ENCODE measurements around the gene USP2. TPM values are rescaled to one million over a fixed set of nuclear protein-coding genes. Genes with fewer than 3 reads are reported as not detected.

The USP2 gene
- total RNA-seq, 2 donors from 2014 or later, result not detected

DNA sequence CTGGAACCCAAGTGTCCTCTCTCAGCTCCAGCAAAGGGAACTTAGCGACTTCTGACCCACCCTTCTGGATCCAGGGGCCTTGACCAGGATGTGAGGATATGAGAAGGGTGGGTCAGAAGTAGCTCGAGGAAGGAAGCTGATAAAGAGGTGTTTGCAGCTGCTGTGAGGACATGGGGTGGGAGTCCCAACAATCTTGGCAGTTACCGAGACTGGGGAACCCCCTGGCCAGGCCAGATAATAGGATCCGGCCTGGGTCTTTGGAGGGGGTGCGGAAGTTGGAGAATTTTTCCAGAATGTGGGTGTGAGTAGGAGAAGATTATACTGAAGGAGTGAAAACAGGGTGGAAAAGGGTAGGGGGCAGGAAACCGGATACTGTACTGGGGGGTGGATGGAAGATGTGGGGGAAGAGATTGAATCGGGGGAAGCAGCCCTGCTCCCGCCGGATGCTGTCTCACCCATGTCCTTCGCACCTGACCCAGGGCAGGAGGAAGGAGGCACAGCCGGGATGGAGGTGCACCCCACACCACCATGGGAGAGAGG, 61.7 kb downstream of the USP2 start:
- no peaks in the 10 kb centered on the region for H3K9me3 Mint-ChIP-seq

DNA sequence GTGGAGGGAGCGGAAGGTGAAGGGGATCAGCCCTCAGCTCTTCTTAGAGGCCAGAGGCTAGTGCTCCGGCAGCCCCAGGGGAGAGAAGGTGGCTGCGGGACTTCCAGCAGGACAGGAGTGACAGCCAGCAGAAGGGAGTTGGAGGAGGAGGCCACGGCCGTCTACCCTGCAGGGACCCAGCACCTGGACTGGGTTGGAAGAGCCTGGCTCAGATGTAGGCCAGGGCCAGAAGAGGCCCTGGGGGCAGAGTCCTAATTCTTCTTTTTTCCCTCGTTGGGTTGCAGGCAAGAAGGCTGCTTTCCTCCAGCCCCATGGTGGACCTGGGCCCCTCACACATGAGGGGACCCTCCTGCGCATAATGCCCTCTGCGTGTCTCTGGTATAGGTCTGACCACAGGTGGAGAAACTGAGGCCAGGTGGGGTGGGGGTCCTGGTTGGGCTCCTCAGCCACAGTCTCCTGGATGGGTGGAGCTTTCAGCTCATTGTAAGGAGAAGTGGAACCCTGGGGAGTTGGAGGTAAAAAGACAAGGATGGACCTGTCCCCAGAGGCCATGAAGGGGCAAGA, 62.3 kb downstream of the USP2 start:
- Mint-ChIP-seq H3K27me3 (peaks cover 16% of the 10 kb centered on the region in 2 donors), H3K9me3 (no peaks in the 10 kb centered on the region), H3K27ac (peak overlapping the region; percentile 70 to 81), H3K36me3 (no peaks in the 10 kb centered on the region), H3K4me3 (peak overlapping the region; percentile 87), H3K4me1 (ENCODE audit: low read depth in 2 of 2) (peaks cover 12 to 29% of the 10 kb centered on the region in 2 donors)
- ATAC-seq (no peak), DNase-seq (ENCODE audit: low spot score) (no peak)

More for the DNA sequence above, 61.7 kb downstream of the USP2 start:
- Mint-ChIP-seq H3K4me1 (ENCODE audit: low read depth in 2 of 2) (peaks cover 12 to 29% of the 10 kb centered on the region in 2 donors), H3K4me3 (peak overlapping the region; percentile 80), H3K27ac (peak overlapping the region in 1 of 2 donors; percentile 81), H3K36me3 (no peaks in the 10 kb centered on the region), H3K27me3 (peaks cover 11 to 16% of the 10 kb centered on the region in 2 donors)
- DNase-seq (ENCODE audit: low spot score) (no peak), ATAC-seq (no peak)

DNA sequence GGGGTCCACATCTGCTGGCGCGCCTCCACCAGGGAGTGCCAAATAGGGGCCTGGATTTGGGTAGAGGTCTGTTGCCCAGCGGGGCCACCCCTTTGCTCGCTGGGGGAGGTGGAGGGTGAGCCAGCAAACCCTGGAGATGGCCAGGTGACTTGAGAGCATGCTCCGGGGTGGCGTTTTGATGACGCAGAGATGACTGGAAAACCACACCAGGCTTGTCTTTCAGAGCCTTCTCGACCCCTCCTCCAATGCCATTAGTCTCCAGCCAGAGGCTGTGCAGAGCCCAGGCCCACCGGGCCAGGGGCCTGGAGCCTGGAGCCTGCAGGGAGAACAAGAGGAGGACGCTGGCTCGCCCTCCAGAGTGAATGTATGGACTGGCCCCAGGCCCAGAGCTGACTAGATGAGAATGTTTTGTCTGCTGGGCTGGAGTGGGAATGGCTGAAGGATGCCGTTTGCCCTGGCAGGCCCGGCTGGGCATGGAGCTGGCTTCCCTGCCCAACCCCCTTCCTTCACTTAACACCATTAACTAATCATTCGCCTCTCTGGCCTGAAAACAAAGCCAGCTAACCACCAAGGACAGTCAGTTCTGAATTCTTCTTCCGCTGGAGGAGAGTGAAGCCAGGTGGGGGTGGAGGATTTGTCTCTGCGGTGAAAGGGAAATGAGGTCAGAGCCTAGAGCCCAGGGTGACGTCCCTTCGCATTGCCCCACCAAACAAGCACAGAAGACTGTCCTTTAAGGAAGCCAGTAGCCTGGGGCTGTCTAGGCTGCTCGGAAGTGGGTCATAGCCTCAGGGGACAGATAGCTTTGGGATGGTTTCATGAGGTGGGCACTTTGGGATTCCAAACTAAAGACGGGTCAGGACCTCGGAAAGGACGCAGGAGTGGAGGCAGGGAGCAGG, 63.0 kb downstream of the USP2 start:
- no peak for DNase-seq (ENCODE audit: low spot score)
- Mint-ChIP-seq H3K36me3 (no peaks in the 10 kb centered on the region), H3K27ac (peak overlapping the region; percentile 70 to 81), H3K9me3 (no peaks in the 10 kb centered on the region), H3K27me3 (peaks cover 16 to 18% of the 10 kb centered on the region in 2 donors), H3K4me1 (ENCODE audit: low read depth in 2 of 2) (peaks cover 12 to 25% of the 10 kb centered on the region in 2 donors), H3K4me3 (peak overlapping the region; percentile 87)
- ATAC-seq, result peak; percentile 51 to 62

DNA sequence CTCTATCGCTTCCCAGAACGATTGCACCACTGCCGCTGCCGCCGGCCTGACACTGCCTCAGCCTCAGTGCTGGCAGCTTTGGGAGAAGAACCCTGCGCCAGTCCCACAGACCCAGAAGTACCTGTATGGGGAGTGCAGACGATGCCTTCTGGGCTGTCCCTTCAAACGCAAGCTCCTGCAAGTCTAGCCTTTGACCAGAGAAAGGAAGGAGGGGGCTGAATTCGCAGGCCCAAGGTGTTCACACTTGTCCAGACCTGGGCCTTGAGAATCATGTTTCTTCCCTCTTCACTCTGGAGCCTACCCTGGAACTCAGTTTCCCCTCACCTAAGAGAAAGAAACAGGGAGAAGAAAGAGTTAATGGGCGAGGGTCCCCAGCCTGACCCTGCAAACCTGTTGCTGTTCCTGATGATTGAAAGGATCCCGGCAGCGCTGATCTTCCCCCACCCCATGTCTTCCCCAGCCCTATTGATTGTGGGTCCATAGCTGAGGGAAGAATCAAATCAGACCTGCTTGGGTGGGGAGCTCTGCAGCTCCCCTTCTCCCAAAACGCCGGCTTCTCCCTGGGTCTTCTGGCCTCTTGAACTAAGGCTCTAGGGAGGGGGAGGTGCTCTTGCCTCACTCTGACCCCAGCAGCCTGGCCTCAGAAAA, 63.8 kb downstream of the USP2 start:
- Mint-ChIP-seq H3K27ac (no peak overlapping the region), H3K4me3 (no peak overlapping the region), H3K36me3 (no peaks in the 10 kb centered on the region), H3K4me1 (ENCODE audit: low read depth in 2 of 2) (peaks cover 12 to 22% of the 10 kb centered on the region in 2 donors), H3K9me3 (no peaks in the 10 kb centered on the region), H3K27me3 (peaks cover 16 to 18% of the 10 kb centered on the region in 2 donors)
- ATAC-seq (no peak), DNase-seq (ENCODE audit: low spot score) (no peak)

DNA sequence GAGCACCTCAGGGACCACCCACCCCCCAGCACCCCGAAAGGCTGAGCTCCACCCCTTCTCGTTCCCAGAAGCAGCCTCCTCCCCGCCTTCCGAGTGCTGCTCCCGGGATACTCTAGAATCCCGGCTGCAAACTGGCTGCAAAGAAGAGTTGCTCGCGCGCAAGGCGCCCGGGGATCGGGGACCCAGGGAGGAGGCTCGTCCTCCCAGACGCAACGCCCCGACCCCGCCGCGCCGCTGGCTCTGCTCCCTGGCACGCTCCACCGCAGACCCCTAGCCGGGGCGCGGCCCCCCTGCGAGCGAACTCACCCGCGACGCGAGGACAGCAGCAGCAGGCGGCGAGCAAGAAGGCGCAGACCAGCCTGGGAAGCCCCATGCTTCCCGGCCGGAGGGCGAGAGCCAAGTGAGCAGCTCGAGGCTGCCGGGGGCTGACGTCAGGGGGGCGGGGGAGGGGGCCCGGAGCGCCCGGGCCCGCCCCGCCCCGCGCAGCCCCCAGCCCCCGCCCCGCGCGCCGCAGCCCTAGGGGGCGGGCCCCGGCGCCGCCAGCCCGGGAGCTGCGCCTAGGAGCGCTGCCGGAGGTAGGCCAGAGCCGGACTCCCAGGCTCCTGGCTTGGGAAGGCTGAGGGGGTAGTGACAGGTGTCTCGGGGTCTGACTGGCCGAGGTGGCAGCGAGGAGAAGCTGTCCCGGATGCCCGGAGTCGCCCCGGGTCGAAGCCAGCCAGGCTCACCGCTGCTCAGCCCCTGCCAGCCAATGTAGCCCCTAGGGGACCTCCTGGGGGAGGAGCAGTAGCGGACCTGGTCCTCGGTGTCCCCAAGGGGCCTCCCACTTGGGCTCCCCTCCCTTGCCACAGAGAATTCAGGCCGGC, 64.5 kb downstream of the USP2 start, which contains the start of gene MCAM:
Gene MCAM (minus strand): TSS at position 402 of the 863 bp plus-strand sequence. CDS start 29 bp downstream, at position 373.
- peaks cover 16 to 18% of the 10 kb centered on the region in 2 donors for H3K27me3 Mint-ChIP-seq
- H3K4me1 Mint-ChIP-seq (ENCODE audit: low read depth in 2 of 2), result peaks cover 9 to 17% of the 10 kb centered on the region in 2 donors
- no peaks in the 10 kb centered on the region for H3K9me3 Mint-ChIP-seq
- no peaks in the 10 kb centered on the region for H3K36me3 Mint-ChIP-seq
- ATAC-seq, result no peak
- H3K27ac Mint-ChIP-seq, result no peak within 1 kb of the TSS
- DNase-seq (ENCODE audit: low spot score), result no peak
- H3K4me3 Mint-ChIP-seq, result no peak within 1 kb of the TSS

DNA sequence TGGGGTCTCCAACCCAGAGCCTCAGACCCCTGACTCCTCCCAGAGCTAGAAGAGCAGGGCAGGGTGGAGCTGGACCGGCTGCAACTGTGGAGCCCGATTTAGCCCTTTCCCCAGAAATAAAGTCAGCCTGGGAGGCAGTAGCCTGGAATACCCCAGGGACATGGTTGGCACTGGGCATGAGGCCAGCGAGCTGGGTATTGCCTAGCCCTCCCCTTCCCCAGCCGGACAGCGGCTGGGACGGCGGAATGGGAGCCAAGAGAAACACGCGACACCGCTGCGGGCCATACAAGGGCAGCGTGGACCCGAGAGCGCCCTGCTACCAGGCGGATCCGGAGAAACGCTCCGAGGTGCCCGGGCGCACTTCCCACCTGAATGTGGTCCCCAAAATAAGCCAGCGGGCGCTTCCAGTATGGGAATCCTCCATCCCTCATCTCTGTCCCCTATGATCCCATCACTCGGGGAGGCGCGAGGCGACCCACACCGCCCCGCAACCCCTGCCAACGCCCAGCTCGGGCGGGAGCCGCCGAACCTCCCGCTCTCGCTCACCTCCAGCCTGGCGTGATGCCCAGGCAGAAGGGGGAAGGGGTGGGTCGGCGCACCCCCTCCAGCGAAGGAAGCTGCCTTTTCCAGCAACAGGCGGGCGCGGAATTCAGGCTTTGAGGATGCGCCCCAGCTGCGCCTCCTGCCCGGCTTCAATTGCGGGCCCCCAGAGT, 65.3 kb downstream of the USP2 start:
- no peak overlapping the region for H3K4me3 Mint-ChIP-seq
- H3K36me3 Mint-ChIP-seq, result no peaks in the 10 kb centered on the region
- no peak overlapping the region for H3K27ac Mint-ChIP-seq
- H3K9me3 Mint-ChIP-seq, result no peaks in the 10 kb centered on the region
- peaks cover 16 to 18% of the 10 kb centered on the region in 2 donors for H3K27me3 Mint-ChIP-seq
- DNase-seq (ENCODE audit: low spot score), result no peak
- no peak for ATAC-seq
- peaks cover 9 to 17% of the 10 kb centered on the region in 2 donors for H3K4me1 Mint-ChIP-seq (ENCODE audit: low read depth in 2 of 2)

DNA sequence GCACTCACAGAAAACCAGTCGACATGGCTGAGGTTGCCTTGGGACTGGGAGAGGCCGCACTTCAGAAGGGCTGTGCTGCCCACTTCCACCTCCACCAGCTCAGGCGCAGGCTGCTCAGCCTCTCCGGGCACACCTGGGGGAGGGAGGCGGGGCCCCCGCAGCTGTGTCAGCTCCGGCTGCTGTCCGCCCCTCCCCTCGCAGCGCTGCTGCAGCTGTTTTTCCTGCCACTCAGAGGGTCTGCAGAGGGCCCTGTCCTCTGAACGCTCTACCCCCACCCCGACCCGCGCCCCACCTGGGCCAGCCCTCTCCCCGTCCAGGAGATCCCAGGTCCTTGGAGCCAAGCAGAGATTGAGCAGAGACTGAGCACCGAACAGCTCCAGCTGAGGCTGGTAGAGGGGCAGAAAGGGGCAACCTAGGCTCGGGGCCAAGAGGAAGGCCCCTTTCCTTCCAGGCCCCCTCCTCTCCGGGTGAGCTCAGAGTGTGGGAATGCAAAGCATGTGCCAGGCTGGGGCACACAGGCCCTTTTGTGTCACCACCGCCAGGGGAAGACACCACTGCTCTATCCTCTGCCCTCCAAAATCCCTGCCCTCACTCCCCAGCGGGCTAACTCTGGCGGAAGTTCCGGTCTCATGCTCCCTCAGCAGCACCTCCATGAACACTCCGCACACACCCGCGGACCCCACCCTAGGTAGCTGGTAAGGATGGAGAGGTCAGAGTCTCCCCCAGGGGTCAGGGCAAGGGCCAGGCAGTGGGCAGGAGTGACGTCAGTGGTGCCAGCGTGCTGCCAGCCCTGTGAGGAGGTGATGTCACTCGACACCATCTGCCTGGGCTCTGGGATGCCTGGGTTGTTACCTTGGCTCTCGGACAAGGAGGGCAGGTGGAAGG, 66.1 kb downstream of the USP2 start:
- Mint-ChIP-seq H3K27ac (no peak overlapping the region), H3K9me3 (no peaks in the 10 kb centered on the region), H3K36me3 (no peaks in the 10 kb centered on the region), H3K4me1 (ENCODE audit: low read depth in 2 of 2) (peaks cover 9 to 17% of the 10 kb centered on the region in 2 donors), H3K27me3 (peaks cover 16 to 18% of the 10 kb centered on the region in 2 donors), H3K4me3 (no peak overlapping the region)
- ATAC-seq (peak in 1 of 2 donors; percentile 13), DNase-seq (ENCODE audit: low spot score) (no peak)

DNA sequence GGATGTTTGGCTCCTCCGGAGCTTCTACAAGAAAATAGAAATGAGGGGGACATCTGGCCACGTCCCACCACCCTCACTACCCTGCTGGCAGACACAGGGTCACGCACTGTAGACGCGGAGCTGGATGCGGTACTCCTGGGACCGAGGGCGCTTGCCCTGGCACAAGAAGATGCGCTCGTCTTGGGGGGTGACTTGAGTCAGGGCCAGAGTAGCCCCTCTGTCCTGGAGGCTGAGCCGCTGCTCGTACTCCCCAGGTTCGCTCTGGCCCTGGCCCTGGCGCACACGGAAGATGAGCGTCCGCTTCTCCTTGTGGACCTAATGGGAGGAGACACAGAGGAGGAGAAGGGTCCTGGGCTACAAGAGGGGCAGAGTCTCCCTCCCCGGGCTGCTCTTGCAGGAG, 66.8 kb downstream of the USP2 start:
- H3K36me3 Mint-ChIP-seq, result no peaks in the 10 kb centered on the region
- peaks cover 6 to 14% of the 10 kb centered on the region in 2 donors for H3K4me1 Mint-ChIP-seq (ENCODE audit: low read depth in 2 of 2)
- H3K9me3 Mint-ChIP-seq, result no peaks in the 10 kb centered on the region
- no peak overlapping the region for H3K4me3 Mint-ChIP-seq
- no peak overlapping the region for H3K27ac Mint-ChIP-seq
- DNase-seq (ENCODE audit: low spot score) (no peak), ATAC-seq (no peak)
- H3K27me3 Mint-ChIP-seq, result peaks cover 13 to 14% of the 10 kb centered on the region in 2 donors

DNA sequence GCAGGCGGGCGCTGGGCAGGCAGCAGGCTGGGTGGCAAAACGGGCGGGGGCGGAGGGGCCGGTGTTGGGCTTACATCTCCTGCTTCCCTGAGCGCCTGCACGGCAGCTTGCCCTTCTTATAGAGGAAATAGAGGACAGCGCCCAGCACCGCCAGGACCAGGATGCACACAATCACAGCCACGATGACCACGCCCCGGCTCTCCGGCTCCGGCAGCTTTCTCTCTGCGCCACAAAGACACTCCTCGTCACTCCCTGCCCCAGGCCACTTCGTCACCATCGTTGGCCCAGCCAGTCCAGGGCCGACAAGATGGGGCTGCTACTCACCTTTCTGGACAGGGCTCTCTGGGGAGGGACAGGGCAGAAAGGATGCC, 70.8 kb downstream of the USP2 start:
- H3K36me3 Mint-ChIP-seq, result no peaks in the 10 kb centered on the region
- H3K9me3 Mint-ChIP-seq, result no peaks in the 10 kb centered on the region
- no peak for ATAC-seq
- H3K27ac Mint-ChIP-seq, result no peak overlapping the region
- no peak for DNase-seq (ENCODE audit: low spot score)
- peaks cover 0 to 8% of the 10 kb centered on the region in 2 donors for H3K27me3 Mint-ChIP-seq
- H3K4me1 Mint-ChIP-seq (ENCODE audit: low read depth in 2 of 2), result peaks cover 0 to 5% of the 10 kb centered on the region in 2 donors
- H3K4me3 Mint-ChIP-seq, result no peak overlapping the region

DNA sequence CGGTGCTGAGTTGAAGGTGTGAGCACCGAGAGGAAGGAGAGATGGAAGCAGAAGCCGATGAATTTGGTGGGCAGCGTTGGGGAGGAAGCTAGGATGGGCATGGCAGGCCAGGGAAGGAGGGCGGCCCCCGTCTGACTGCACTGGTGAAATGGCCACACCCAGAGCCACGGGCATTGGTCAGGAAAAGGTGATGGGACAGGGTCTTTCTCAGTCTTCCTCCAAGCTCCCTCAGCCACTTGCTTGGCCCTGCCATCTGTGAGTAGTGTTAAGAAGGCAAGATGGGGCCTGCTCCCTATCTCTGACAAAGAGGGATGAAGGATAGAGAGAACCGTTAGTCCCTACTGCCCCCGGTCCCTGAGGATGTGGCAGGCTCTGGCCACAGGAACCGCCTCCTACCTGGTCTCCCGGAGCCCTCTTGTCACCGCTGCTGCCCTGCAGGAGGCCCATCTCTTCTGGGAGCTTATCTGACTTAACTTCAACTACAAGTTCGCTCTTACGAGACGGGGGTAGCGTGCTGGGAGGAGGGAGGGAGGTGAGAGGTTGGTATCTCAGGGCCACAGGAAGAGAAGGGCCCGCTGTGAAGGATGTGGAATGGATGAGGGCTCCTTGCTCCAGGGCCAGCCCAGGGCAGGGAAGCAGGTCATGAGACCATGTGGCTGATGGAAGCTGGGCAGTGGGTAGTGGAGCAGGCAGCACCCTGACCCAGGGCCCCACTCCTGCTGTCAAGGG, 71.4 kb downstream of the USP2 start:
- ATAC-seq (no peak), DNase-seq (ENCODE audit: low spot score) (no peak)
- Mint-ChIP-seq H3K36me3 (peaks cover 3% of the 10 kb centered on the region), H3K27me3 (peaks cover 0 to 8% of the 10 kb centered on the region in 2 donors), H3K4me1 (ENCODE audit: low read depth in 2 of 2) (peaks cover 4 to 7% of the 10 kb centered on the region in 2 donors), H3K4me3 (no peak overlapping the region), H3K27ac (no peak overlapping the region), H3K9me3 (no peaks in the 10 kb centered on the region)

DNA sequence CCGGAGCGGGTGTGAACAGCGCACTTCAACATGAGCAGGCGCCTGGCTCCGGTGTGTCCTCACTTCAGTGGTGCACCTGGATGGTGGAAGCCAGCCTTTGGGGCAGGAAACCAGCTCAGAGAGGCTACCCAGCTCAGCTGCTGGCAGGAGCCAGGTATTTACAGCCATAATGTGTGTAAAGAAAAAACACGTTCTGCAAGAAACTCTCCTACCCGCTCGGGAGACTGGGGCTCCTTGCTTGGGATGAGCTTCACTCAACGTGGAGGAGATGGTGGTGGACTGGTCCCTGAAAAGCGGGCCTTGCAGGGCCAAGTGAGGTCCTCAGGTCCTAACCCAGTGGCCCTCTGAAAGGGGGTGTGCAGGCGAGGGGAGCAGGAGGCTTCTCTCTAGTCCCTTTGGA, 72.1 kb downstream of the USP2 start:
- Mint-ChIP-seq H3K27me3 (peaks cover 0 to 3% of the 10 kb centered on the region in 2 donors), H3K9me3 (no peaks in the 10 kb centered on the region), H3K27ac (no peak overlapping the region), H3K4me1 (ENCODE audit: low read depth in 2 of 2) (peaks cover 5 to 8% of the 10 kb centered on the region in 2 donors), H3K4me3 (no peak overlapping the region), H3K36me3 (peaks cover 4% of the 10 kb centered on the region)
- DNase-seq (ENCODE audit: low spot score) (no peak), ATAC-seq (no peak)
